GM19372 (cell line): ENCODE results near the gene GADD45A.

Experiments used
- ATAC-seq: cut with Tn5 transposase; IDR thresholded peaks from one replicate; pipeline ENCODE4 v1.9.1; 2021; ENCODE audit warnings: mild to moderate bottlenecking, low read depth, moderate library complexity; ENCODE audit not compliant: unreplicated experiment

The GADD45A gene

DNA sequence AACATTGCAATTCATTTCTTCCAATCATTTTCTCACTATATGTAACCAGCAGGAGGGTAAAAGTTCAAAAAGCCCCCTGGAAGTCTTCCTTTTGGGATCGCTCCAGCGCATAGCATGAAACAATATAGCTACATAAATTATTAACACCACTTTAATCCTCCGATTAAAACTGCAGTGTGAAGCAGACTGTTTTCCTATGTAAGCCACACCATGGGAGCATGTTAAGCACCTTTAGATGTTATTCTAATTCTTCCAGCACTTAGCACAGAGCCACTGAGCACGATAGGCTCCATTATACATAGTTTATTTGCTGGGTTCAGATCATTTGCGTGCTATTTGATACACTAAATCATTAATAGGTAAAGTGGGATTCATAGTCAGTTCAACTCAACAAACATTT lies 18.4 kb upstream of the GADD45A start:
- no peak for ATAC-seq

DNA sequence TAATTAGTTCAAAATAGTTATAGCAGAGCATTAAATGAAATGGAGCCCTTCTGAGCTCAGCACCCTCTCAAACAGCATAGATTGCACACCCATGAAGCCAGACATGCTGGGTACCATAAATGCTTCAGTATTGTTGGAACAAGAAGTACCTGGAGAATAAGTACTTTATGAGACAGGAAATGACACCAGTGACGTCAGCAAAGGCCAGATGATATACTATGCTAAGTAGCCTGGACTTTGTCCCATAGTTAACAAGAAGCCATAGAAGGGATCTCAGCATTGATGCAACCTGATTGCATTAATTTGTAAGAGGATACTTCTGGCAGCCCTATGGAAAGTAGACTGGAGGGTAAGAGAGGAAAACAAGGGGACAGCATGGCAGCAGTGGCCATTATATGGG lies 16.3 kb upstream of the GADD45A start:
- ATAC-seq, result no peak

DNA sequence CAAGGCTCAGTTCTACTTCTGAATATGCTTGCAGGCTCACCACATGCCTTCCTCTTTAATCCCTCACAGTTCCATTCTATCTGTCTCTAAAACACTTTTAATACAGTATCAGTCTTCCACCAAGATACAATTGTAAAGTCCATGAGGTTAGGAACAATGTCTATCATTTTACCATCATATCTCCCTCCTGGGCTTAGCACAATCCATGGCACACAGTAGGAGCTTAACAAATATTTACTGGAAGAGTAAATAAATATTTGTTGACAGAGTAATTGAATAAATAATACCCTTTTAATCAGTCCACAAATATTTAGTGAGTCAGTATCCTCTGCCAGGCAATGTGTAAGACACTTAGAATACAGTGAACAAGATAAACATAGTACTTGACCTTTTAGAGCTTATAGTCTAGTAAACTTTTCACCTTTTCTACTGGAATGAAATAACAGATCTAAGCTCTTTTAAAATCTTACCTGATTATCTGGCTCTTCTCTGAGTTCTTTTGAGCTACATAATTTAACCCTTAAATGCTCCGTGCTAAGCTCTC lies 12.7 kb upstream of the GADD45A start:
- no peak for ATAC-seq

DNA sequence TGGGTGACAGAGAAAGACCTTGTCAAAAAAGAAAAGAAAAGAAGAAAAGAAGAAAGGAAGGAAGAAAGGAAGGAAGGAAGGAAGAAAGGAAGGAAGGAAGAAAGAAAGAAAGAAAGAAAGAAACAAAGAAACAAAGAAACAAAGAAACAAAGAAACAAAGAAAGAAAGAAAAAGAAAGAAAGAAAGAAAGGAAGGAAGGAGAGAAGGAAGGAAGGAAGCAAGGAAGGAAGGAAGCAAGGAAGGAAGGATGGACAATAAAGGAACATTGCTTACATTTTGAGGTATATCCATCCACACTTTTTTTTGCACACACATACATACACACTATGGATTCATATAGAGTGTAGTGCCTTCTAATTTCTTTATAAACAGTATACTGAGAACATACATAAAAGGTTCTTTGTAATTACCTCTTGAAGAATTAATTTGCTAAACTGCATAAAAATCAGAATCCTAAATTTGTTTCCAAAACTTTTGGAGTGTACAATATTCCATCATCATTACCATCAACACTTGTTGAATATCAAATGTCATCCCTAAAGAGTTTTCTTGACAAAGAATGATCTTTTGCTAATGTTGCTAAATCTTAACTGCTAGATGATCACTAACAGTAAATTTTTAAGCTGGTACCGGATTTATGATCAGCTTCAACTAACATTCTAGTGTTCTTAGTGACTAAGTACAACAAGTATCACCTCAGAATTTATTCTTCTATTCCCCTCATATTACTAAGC lies 11.4 kb upstream of the GADD45A start:
- ATAC-seq, result no peak

DNA sequence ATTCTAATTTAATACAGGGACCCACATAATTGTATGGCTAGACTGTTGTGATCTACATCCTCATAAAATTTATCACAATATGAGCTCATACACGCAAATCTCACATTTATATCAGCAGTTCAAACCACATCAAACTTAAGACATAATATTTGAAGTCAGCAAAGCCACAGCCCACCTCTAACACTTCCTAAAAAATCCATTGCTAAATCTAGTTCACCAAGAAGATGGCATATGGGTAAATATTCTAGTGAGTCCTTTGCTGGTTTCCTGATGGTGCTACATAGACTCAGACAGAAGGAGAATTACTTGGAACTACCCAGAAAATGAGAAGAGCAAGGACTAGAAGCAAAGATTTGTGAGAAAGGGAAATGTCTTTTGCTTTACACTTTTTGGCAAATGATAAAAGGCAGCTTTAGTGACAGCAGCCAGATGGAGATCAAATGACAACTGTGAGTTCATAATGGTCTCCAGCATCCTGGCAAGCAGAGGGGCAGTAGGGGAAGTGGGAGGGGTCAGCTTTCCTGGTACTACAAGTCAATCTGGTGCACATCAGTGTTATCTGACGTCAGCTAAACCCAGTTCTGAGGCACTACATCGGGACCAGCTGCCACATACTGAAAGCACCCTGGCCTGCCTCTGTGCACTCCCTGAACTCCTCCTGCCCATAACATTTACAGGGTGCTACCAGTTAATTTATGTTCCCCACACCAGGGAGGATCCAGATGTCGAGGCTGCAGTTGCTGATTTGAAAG lies 10.6 kb upstream of the GADD45A start:
- no peak for ATAC-seq

DNA sequence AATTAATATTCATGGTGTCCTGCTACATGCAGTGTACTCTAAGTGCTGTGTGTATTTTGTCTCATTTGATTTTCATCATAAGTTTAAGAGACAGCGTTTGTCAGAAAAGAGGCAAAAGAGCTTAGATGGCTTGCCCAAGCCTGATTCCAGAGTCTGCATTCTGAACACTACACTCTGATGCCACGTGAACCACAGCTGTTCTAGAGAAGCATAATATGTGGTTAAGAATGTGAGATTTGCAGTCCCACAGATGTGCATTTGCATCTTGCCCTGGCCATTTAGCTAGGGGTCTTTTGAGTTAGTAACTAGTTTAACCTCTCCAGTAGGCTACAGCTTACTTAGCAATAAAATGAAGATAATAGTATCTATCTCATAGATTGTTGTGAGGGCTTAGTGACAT lies 9.2 kb upstream of the GADD45A start:
- ATAC-seq, result no peak

DNA sequence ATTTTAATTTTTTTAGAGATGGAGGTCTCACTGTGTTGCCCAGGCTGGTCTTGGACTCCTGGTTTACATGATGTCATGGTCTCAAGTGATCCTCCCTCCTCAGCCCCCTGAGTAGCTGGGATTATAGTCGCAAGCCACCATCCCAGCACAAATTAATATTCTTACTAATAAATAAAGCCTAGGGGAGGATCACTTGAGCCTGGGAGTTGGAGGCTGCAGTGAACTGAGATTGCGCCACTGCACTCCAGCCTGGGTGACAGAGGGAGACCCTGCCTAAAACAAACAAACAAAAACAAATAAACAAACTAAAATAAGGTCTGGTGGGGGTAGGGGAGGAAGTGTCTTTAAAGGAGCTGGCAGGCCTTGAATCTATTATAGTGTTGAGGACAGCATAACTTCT lies 8.7 kb upstream of the GADD45A start:
- ATAC-seq, result no peak

DNA sequence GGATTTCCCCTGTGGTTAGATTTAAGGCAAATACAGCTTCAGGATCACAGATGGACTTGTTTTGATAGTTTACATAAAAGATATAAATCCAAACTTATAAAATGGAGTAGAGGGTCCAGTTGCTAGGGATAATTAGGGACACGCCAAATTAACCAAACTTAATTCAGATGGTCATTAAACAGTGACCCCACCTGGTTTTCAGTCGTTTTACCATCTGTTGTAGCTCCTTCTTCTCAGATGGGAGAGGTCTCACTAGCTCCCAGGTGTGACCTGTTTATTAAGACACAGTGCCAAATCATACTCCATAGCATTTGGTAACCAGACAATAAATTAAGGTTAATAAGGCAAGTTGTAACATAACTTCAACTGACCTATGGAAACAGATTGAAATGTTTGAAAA lies 8.1 kb upstream of the GADD45A start:
- ATAC-seq, result no peak

DNA sequence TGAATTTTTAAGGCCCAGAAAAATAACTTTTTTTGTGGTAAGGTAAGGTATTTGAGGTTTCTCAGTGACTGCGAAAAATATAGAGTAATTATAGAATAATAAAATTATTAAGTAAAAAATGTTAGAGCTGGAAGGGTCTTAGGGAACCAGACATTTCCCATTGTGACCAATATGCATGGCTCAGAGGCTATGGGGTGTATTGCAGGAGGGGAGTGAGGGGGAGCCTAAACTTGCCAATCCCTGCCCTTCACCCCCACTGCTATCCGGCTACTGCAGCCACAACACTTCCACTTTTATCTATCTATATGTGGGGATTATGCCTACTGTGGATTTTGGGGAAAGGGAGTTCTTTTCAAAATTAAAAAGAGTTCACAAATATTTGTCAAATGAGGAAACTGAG lies 7.6 kb upstream of the GADD45A start:
- ATAC-seq, result no peak

GRCh38 chr1:67677930-67678329 lies 7.1 kb upstream of the GADD45A start:
- ATAC-seq, result no peak

DNA sequence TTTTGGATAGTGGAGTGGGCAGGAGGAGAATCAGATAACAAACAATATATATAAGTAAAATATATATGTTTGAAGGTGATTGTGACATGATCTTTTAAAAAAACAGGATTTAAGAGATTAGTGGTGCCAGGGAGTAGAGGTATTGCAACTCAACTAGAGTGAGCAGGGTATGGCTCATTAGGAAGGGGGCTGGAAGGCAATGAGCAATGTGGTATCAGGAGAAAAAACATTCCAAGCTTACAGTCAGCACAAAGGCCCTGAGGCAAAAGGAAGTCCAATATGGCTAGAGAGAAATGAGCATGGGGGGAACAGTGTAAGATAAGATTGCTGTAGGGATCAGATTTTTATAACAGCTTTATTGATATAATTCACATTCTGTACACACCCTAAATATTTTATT lies 5.3 kb upstream of the GADD45A start:
- no peak for ATAC-seq

DNA sequence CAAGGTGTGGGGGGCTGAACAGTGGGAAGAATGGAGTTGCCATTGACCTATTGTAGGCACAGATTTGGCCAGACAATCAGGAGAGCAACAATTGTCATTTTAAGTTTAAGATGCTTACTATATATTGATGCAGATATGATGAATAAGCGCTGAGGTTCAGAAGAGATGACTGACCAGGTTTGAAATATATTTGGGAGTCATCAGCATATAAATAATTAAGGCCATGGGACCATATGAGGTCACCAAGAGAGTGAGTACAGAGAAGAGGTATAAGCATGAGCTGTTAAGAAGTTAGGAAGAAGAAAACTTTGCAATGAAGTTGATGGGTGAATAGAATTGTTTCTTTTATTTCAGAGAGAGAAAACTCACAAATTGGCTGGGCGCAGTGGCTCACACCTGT lies 4.5 kb upstream of the GADD45A start:
- no peak for ATAC-seq

DNA sequence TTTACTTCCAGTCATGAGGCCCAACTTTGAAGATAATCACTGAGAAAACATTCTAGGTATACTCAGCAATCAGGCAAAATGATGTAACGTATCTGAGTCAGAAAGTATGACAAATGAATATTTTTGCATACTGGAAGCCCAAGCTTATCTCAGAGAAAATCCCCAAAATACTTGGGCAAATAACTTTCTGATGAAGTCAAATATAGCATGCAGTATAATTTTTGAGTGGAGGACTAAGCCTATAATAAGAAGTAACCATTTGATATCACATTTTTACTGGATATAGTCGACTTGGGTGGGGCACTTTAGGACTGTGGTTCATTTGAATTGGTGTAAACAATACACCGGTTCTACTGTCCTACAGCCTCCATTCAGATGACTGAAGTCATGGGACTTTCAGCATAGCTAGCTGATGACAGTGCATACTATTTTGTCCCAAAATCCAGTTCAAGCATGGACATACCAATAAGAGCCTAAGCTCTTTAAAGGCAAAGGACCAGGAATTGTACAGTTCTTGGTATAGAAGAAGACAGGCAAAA lies 2.3 kb upstream of the GADD45A start:
- no peak for ATAC-seq

DNA sequence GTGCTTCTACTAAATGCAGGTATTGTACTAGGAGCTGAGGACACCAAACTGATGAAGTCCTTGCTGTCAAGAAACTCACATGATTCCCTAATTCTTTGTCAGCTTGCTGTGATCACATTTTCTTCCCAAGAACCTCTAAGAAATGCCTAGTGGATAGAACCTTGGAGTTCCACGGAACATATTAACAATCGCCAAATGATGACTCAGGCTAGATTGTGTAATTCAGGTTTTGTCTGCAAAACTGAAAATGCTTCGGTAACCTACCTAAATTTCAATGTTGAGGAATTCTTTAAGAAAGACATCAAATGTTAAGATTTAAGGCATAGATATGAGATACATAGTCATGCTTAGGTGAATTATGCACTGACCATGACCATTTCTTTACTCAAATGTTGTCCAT lies 1.7 kb upstream of the GADD45A start:
- ATAC-seq, result no peak

GRCh38 chr1:67683766-67684525 lies 1.1 kb upstream of the GADD45A start:
- no peak for ATAC-seq

DNA sequence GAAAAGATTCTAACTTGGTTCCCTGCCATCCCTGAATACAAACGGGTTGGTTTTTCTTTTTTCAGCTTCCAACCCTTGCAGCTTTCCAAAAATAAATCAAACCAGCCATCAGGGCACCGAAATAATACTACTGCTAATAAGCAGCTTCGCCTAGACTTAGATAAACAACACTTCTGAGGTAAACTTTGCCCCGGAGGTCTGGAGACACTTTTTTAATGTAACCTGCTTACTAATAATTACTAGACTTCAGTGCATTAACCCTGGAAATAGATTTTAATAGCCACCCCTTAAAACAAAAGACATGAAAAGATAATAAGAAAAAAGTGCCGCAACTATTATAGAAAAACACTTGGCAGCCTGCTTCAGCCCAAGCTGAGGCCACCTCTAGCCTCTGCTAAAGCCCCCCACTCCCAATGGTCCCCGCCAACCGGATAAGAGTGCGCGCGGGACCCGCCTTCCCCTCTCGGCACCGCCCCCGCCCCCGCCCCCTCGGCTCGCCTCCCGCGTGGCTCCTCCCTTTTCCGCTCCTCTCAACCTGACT lies 405 bp upstream of the GADD45A start:
- ATAC-seq, result no peak

GRCh38 chr1:67685558-67686266 lies 711 bp downstream of the GADD45A start:
- peak; percentile 8 for ATAC-seq

- peak; percentile 13 for ATAC-seq
Measured at GRCh38 chr1:67686267-67687197, 1.5 kb downstream of the GADD45A start.

GRCh38 chr1:67687198-67687545 lies 2.2 kb downstream of the GADD45A start:
- ATAC-seq, result no peak
